Camera-type eye (tissue), 1 donor: ENCODE data around the gene KCNE5. TPM values are rescaled to one million over a fixed set of nuclear protein-coding genes. Genes with fewer than 3 reads are reported as not detected.

Source experiments
- total RNA-seq: library from RNA; depleted of rRNA; stranded (reverse); fragments of >200 nt; gene quantifications from one replicate; pipeline ENCODE4 v1.2.3, GENCODE V29; 2014

Gene KCNE5, protein sequence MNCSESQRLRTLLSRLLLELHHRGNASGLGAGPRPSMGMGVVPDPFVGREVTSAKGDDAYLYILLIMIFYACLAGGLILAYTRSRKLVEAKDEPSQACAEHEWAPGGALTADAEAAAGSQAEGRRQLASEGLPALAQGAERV
- 3.9 TPM for total RNA-seq

DNA sequence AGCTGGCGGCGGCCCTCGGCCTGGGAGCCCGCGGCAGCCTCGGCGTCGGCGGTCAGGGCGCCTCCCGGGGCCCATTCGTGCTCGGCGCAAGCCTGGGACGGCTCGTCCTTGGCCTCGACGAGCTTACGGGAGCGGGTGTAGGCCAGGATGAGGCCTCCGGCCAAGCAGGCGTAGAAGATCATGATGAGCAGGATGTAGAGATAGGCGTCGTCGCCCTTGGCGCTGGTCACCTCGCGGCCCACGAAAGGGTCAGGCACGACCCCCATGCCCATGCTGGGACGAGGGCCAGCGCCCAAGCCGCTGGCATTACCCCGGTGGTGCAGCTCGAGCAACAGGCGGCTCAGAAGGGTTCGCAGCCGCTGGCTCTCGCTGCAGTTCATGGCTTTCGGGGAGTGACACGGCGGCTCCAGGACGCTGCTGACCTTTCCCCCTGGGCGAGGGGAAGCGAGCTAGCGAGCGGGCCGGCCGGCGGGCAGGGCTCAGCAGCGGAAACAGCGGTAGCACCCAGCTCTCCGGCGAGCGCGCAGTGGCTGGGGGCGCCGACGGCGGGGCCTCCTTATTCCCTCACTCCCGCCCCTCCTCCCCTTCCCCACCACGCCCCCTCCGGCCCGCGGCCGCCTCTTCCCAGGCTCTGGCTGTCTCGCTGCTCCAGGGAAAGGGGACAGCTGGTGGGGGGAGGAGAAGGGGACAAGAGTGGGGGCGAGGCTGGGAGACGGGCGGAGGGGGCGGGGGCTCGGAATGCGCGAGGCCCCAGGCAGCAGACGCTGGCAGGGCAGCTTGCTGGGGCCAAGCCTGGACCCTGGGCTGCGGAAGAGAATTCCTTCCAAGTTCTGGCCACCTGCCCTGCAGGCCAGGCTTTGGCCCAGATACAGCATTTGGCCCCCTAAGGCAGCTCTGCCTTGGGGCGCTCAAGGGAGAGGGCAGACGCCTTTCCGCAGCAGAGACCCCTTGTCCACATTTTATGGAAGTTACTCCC is at the start of gene KCNE5:
KCNE5 (minus strand) TSS at position 532 of the 976 bp plus-strand sequence; CDS start at position 380, 152 bp downstream.

Other genes with a start within 250 kb of the KCNE5 start
- not detected for gene GUCY2F, start 143.1 kb downstream of the KCNE5 start, total RNA-seq
- 12.6 TPM for gene NXT2, start 88.3 kb downstream of the KCNE5 start, total RNA-seq
- gene ACSL4, start 108.1 kb upstream of the KCNE5 start, total RNA-seq, result 54.6 TPM